ENCODE measurements around the gene FEM1C. TPM values are rescaled to one million over a fixed set of nuclear protein-coding genes. Genes with fewer than 3 reads are reported as not detected.

The FEM1C gene
- total RNA-seq, 1 donor from 2014 or later = 28.7 TPM

- peaks cover 29% of the 10 kb centered on the region for H3K79me2 ChIP-seq (ENCODE audit: low read depth)
- no peaks in the 10 kb centered on the region for H3K9me3 Mint-ChIP-seq
These were observed 21.7 kb downstream of the FEM1C start for GRCh38 chr5:115522832-115523403.

GRCh38 chr5:115520191-115520590, 24.4 kb downstream of the FEM1C start:
- H3K27ac Mint-ChIP-seq = no peak overlapping the region

More at GRCh38 chr5:115522832-115523403, 21.7 kb downstream of the FEM1C start:
- Mint-ChIP-seq H3K27ac (no peak overlapping the region), H3K4me3 (no peak overlapping the region), H3K27me3 (ENCODE audit: insufficient read depth, low read depth) (no peaks in the 10 kb centered on the region), H3K4me1 (no peaks in the 10 kb centered on the region), H3K36me3 (peaks cover 20% of the 10 kb centered on the region)
- Histone ChIP-seq H3K27ac (no peak overlapping the region), H3K9ac (no peak overlapping the region), H3F3A (ENCODE audit: low read depth) (peaks cover 8% of the 10 kb centered on the region), H2AFZ (replicated peaks) (no peak overlapping the region), H3K27me3 (no peaks in the 10 kb centered on the region), H3K4me2 (no peak overlapping the region), H3K4me1 (no peaks in the 10 kb centered on the region), H3K9me3 (ENCODE audit: low read depth) (no peaks in the 10 kb centered on the region), H3K4me3 (no peak overlapping the region), H3K36me3 (peaks cover 10% of the 10 kb centered on the region), H4K20me1 (ENCODE audit: low read depth) (peaks cover 37% of the 10 kb centered on the region)
- no peak for DNase-seq (ENCODE audit: low spot score)
- TF ChIP-seq EZH2phosphoT487 (IDR thresholded peaks at IDR 0.05) = no peak
- TF ChIP-seq CTCF (IDR thresholded peaks at IDR 0.05) = no peak
- no peak for TF ChIP-seq EZH2 (IDR thresholded peaks at IDR 0.05)

GRCh38 chr5:115516372-115516771, 28.2 kb downstream of the FEM1C start:
- Mint-ChIP-seq H3K36me3 (peaks cover 8% of the 10 kb centered on the region), H3K27ac (no peak overlapping the region), H3K9me3 (no peaks in the 10 kb centered on the region), H3K27me3 (ENCODE audit: insufficient read depth, low read depth) (peaks cover 2% of the 10 kb centered on the region), H3K4me3 (no peak overlapping the region), H3K4me1 (no peaks in the 10 kb centered on the region)
- no peak overlapping the region for H3K4me3 ChIP-seq
- H3K9ac ChIP-seq = no peak overlapping the region
- peaks cover 8% of the 10 kb centered on the region for H3F3A ChIP-seq (ENCODE audit: low read depth)
- H3K27ac ChIP-seq = no peak overlapping the region
- no peaks in the 10 kb centered on the region for H3K79me2 ChIP-seq (ENCODE audit: low read depth)
- DNase-seq (ENCODE audit: low spot score) = no peak
- no peak overlapping the region for H2AFZ ChIP-seq (replicated peaks)
- TF ChIP-seq CTCF (IDR thresholded peaks at IDR 0.05) (no peak), EZH2 (IDR thresholded peaks at IDR 0.05) (no peak), EZH2phosphoT487 (IDR thresholded peaks at IDR 0.05) (no peak)
- H3K36me3 ChIP-seq = no peaks in the 10 kb centered on the region
- no peaks in the 10 kb centered on the region for H3K9me3 ChIP-seq (ENCODE audit: low read depth)
- H3K27me3 ChIP-seq = no peaks in the 10 kb centered on the region
- H3K4me2 ChIP-seq = no peak overlapping the region
- no peaks in the 10 kb centered on the region for H4K20me1 ChIP-seq (ENCODE audit: low read depth)
- H3K4me1 ChIP-seq = no peaks in the 10 kb centered on the region

More at GRCh38 chr5:115520191-115520590, 24.4 kb downstream of the FEM1C start:
- no peak for TF ChIP-seq EZH2 (IDR thresholded peaks at IDR 0.05)
- no peak for TF ChIP-seq CTCF (IDR thresholded peaks at IDR 0.05)
- no peak for TF ChIP-seq EZH2phosphoT487 (IDR thresholded peaks at IDR 0.05)
- H3K27ac ChIP-seq = no peak overlapping the region
- no peak overlapping the region for H3K9ac ChIP-seq
- H3K27me3 ChIP-seq = no peaks in the 10 kb centered on the region
- Mint-ChIP-seq H3K27me3 (ENCODE audit: insufficient read depth, low read depth) (no peaks in the 10 kb centered on the region), H3K4me1 (no peaks in the 10 kb centered on the region), H3K9me3 (no peaks in the 10 kb centered on the region), H3K4me3 (no peak overlapping the region), H3K36me3 (peaks cover 19% of the 10 kb centered on the region)
- H3K79me2 ChIP-seq (ENCODE audit: low read depth) = peaks cover 2% of the 10 kb centered on the region
- H3K4me1 ChIP-seq = no peaks in the 10 kb centered on the region
- H3K4me3 ChIP-seq = no peak overlapping the region
- no peak overlapping the region for H2AFZ ChIP-seq (replicated peaks)
- no peaks in the 10 kb centered on the region for H3K9me3 ChIP-seq (ENCODE audit: low read depth)
- H3K4me2 ChIP-seq = no peak overlapping the region
- H4K20me1 ChIP-seq (ENCODE audit: low read depth) = peaks cover 16% of the 10 kb centered on the region
- no peaks in the 10 kb centered on the region for H3K36me3 ChIP-seq
- H3F3A ChIP-seq (ENCODE audit: low read depth) = peaks cover 8% of the 10 kb centered on the region
- DNase-seq (ENCODE audit: low spot score) = no peak

Data from neural progenitor cell (in vitro differentiated cells).